Measurements from ENCODE around the gene TFCP2L1.

TFCP2L1 gene

DNA sequence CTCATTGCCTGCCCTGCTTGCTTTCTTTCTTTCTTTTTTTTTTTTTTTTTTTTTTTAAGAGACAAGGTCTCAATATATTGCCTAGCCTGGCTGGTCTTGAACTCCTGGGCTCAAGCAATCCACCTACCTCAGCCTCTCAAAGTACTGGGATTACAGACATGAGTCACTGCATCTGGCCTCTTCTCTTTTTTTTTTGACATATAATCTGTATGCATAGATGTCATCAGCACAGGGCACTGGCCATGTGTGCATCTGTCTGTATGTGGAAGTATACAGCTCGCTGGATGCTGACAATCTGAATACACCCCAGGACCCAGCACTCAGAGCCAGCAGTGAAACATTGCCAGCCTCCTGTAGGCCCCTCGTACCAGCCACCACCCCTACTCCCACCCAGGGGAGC, 49.5 kb downstream of the TFCP2L1 start:
- peaks cover 0 to 36% (median 0%) of the 10 kb centered on the region in 3 experiments for H3K27me3 ChIP-seq (ENCODE audit: control insufficient read depth in 3 of 3, insufficient read depth in 3 of 3, low read depth in 1 of 3, low read length in 3 of 3)
- no peaks in the 10 kb centered on the region for H3K9me3 ChIP-seq (replicated peaks in 1 of 2; ENCODE audit: control insufficient read depth in 2 of 2, insufficient read depth in 1 of 2, low read depth in 1 of 2, low read length in 2 of 2)
- peak overlapping the region; percentile 32 for H3K23ac ChIP-seq (ENCODE audit: low read depth, low read length, poor library complexity)
- no CpG with 5 or more reads among the region's 2 CpGs for WGBS, 2 donors (ENCODE audit: extremely low coverage in 2 of 2, insufficient read length in 2 of 2, insufficient replicate concordance in 1 of 2)
- H3K36me3 ChIP-seq (replicated peaks in 1 of 2; ENCODE audit: control insufficient read depth in 2 of 2, insufficient read depth in 2 of 2, low read length in 2 of 2), result no peaks in the 10 kb centered on the region
- no peak overlapping the region for H4K8ac ChIP-seq (ENCODE audit: low read depth, low read length)
- no peak overlapping the region for H4K91ac ChIP-seq (ENCODE audit: low read depth, low read length, poor library complexity)
- H3K14ac ChIP-seq (ENCODE audit: low read length), result no peak overlapping the region
- H3K4me1 ChIP-seq (ENCODE audit: control insufficient read depth in 2 of 2, insufficient read depth in 1 of 2, low read depth in 1 of 2, low read length in 2 of 2), result no peaks in the 10 kb centered on the region
- no peak overlapping the region for H3K9ac ChIP-seq (ENCODE audit: low read depth, low read length, poor library complexity)
- DNase-seq (ENCODE audit: low spot score), result no peak
- no peak overlapping the region for H2BK12ac ChIP-seq (ENCODE audit: low read length)
- no peak overlapping the region for H2BK120ac ChIP-seq (ENCODE audit: low read depth, low read length)
- no peak overlapping the region for H2BK15ac ChIP-seq (ENCODE audit: low read length)
- no peak overlapping the region for H3K4me2 ChIP-seq (ENCODE audit: insufficient read depth, low read length, poor library complexity, severe bottlenecking)
- H3K79me1 ChIP-seq (ENCODE audit: low read depth, low read length), result no peaks in the 10 kb centered on the region
- no peak overlapping the region for H2AFZ ChIP-seq (ENCODE audit: low read length)
- H2AK5ac ChIP-seq (ENCODE audit: low read depth, low read length), result no peak overlapping the region
- no peak overlapping the region for H3K27ac ChIP-seq (replicated peaks; ENCODE audit: low read length)
- H3K4me3 ChIP-seq (ENCODE audit: low read length in 2 of 2), result no peak overlapping the region
- H2BK5ac ChIP-seq (ENCODE audit: low read length), result no peak overlapping the region
- H3K18ac ChIP-seq (ENCODE audit: low read length), result no peak overlapping the region
- H3K4ac ChIP-seq (ENCODE audit: low read length), result no peak overlapping the region

DNA sequence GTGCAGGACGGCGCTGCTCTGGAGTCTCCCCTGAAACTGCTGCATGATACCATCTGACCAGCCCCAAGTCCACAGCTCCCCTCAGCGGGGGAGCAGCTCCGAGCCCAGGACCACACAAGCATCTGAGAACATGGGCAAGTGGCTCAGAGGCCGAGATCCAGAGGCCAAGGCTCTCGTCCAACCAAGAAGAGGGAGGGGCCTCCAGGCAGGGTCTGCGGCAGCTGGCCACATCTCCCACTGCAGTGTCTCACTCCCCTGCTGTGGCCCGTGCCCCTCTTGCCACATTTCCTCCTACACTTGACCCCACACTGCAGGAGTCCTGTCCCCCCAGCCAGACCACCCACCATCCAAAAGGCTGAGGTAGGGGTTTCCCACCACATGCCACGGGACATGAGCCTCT, 50.2 kb downstream of the TFCP2L1 start:
- Histone ChIP-seq H3K79me1 (ENCODE audit: low read depth, low read length) (no peaks in the 10 kb centered on the region), H3K23ac (ENCODE audit: low read depth, low read length, poor library complexity) (no peak overlapping the region), H3K18ac (ENCODE audit: low read length) (peak overlapping the region; percentile 52), H2BK120ac (ENCODE audit: low read depth, low read length) (no peak overlapping the region), H3K36me3 (replicated peaks in 1 of 2; ENCODE audit: control insufficient read depth in 2 of 2, insufficient read depth in 2 of 2, low read length in 2 of 2) (no peaks in the 10 kb centered on the region), H3K9ac (ENCODE audit: low read depth, low read length, poor library complexity) (no peak overlapping the region), H4K8ac (ENCODE audit: low read depth, low read length) (no peak overlapping the region), H3K4me2 (ENCODE audit: insufficient read depth, low read length, poor library complexity, severe bottlenecking) (no peak overlapping the region), H3K27ac (replicated peaks; ENCODE audit: low read length) (no peak overlapping the region), H3K27me3 (ENCODE audit: control insufficient read depth in 3 of 3, insufficient read depth in 3 of 3, low read depth in 1 of 3, low read length in 3 of 3) (peaks cover 0 to 29% (median 0%) of the 10 kb centered on the region in 3 experiments), H3K4ac (ENCODE audit: low read length) (no peak overlapping the region), H4K91ac (ENCODE audit: low read depth, low read length, poor library complexity) (no peak overlapping the region), H2AK5ac (ENCODE audit: low read depth, low read length) (peak overlapping the region; percentile 52), H3K4me1 (ENCODE audit: control insufficient read depth in 2 of 2, insufficient read depth in 1 of 2, low read depth in 1 of 2, low read length in 2 of 2) (no peaks in the 10 kb centered on the region), H3K9me3 (replicated peaks in 1 of 2; ENCODE audit: control insufficient read depth in 2 of 2, insufficient read depth in 1 of 2, low read depth in 1 of 2, low read length in 2 of 2) (no peaks in the 10 kb centered on the region), H2BK5ac (ENCODE audit: low read length) (peak overlapping the region; percentile 73), H3K14ac (ENCODE audit: low read length) (peak overlapping the region; percentile 38), H2BK15ac (ENCODE audit: low read length) (no peak overlapping the region), H3K4me3 (ENCODE audit: low read length in 2 of 2) (no peak overlapping the region), H2BK12ac (ENCODE audit: low read length) (no peak overlapping the region), H2AFZ (ENCODE audit: low read length) (no peak overlapping the region)
- WGBS, 2 donors (ENCODE audit: extremely low coverage in 2 of 2, insufficient read length in 2 of 2, insufficient replicate concordance in 1 of 2), result no CpG with 5 or more reads among the region's 9 CpGs
- DNase-seq (ENCODE audit: low spot score), result no peak

DNA sequence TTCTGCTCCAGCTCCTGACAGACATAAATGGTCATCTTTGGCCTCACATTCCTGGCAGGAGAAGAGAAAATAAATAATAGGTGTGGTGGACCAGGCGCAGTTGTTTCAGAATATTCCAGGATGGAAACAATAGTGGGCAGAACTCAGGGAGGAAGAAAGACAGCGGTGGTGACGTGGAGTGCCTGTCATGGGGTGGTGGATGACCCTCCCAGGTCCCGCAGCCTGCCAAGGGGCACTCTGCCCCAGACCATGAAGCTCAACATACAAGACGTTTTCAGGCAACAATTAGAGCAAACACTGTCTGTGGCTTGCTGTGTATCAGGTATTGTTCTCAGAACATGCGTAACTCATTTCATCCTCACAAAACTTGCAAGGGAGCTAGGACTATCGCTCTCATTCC, 50.9 kb downstream of the TFCP2L1 start:
- H2BK120ac ChIP-seq (ENCODE audit: low read depth, low read length), result no peak overlapping the region
- no peak overlapping the region for H2AFZ ChIP-seq (ENCODE audit: low read length)
- no peak overlapping the region for H2AK5ac ChIP-seq (ENCODE audit: low read depth, low read length)
- no peak overlapping the region for H3K27ac ChIP-seq (replicated peaks; ENCODE audit: low read length)
- H3K4me2 ChIP-seq (ENCODE audit: insufficient read depth, low read length, poor library complexity, severe bottlenecking), result no peak overlapping the region
- no peaks in the 10 kb centered on the region for H3K4me1 ChIP-seq (ENCODE audit: control insufficient read depth in 2 of 2, insufficient read depth in 1 of 2, low read depth in 1 of 2, low read length in 2 of 2)
- no peak for DNase-seq (ENCODE audit: low spot score)
- H3K79me1 ChIP-seq (ENCODE audit: low read depth, low read length), result no peaks in the 10 kb centered on the region
- WGBS, 2 donors (ENCODE audit: extremely low coverage in 2 of 2, insufficient read length in 2 of 2, insufficient replicate concordance in 1 of 2), result no CpG with 5 or more reads among the region's 7 CpGs
- H3K14ac ChIP-seq (ENCODE audit: low read length), result no peak overlapping the region
- H3K9me3 ChIP-seq (replicated peaks in 1 of 2; ENCODE audit: control insufficient read depth in 2 of 2, insufficient read depth in 1 of 2, low read depth in 1 of 2, low read length in 2 of 2), result no peaks in the 10 kb centered on the region
- H4K91ac ChIP-seq (ENCODE audit: low read depth, low read length, poor library complexity), result no peak overlapping the region
- no peak overlapping the region for H3K9ac ChIP-seq (ENCODE audit: low read depth, low read length, poor library complexity)
- no peak overlapping the region for H3K4me3 ChIP-seq (ENCODE audit: low read length in 2 of 2)
- peaks cover 0 to 22% (median 0%) of the 10 kb centered on the region in 3 experiments for H3K27me3 ChIP-seq (ENCODE audit: control insufficient read depth in 3 of 3, insufficient read depth in 3 of 3, low read depth in 1 of 3, low read length in 3 of 3)
- no peak overlapping the region for H2BK5ac ChIP-seq (ENCODE audit: low read length)
- no peak overlapping the region for H3K4ac ChIP-seq (ENCODE audit: low read length)
- no peak overlapping the region for H4K8ac ChIP-seq (ENCODE audit: low read depth, low read length)
- H2BK12ac ChIP-seq (ENCODE audit: low read length), result no peak overlapping the region
- H2BK15ac ChIP-seq (ENCODE audit: low read length), result no peak overlapping the region
- H3K23ac ChIP-seq (ENCODE audit: low read depth, low read length, poor library complexity), result no peak overlapping the region
- H3K36me3 ChIP-seq (replicated peaks in 1 of 2; ENCODE audit: control insufficient read depth in 2 of 2, insufficient read depth in 2 of 2, low read length in 2 of 2), result no peaks in the 10 kb centered on the region
- H3K18ac ChIP-seq (ENCODE audit: low read length), result no peak overlapping the region

DNA sequence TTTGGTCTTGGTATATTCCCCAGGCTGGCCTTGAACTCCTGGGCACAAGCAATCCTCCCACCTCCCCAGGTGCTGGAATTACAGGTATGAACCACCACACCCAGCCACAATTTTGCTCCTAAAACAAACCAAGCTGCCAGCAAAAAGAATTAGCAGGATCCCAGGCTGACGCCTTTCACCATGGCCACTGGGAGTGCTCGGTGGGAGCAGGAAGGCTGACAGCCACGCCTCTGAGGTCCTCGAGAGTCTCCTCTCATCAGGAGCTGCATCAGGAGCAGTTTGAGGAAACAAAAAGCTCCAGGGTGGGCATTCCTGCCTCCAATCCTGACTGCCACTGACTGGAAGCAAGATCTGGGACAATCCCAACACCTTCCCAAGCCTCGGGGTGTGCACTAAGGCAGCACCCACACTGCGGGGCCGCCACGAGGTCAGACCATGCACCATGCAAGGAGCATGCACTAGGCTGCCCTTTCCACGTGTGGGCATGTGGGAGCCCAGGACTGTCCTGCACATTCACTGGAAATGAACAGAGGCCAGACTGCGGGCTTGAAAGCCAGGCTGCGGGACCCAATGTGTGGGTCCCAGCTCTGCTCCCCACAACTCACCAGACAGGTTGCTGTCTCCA, 51.4 kb downstream of the TFCP2L1 start:
- Histone ChIP-seq H3K36me3 (replicated peaks in 1 of 2; ENCODE audit: control insufficient read depth in 2 of 2, insufficient read depth in 2 of 2, low read length in 2 of 2) (no peaks in the 10 kb centered on the region), H3K4me2 (ENCODE audit: insufficient read depth, low read length, poor library complexity, severe bottlenecking) (no peak overlapping the region), H3K79me1 (ENCODE audit: low read depth, low read length) (no peaks in the 10 kb centered on the region), H3K9ac (ENCODE audit: low read depth, low read length, poor library complexity) (no peak overlapping the region), H2BK120ac (ENCODE audit: low read depth, low read length) (no peak overlapping the region), H4K91ac (ENCODE audit: low read depth, low read length, poor library complexity) (no peak overlapping the region), H3K9me3 (replicated peaks in 1 of 2; ENCODE audit: control insufficient read depth in 2 of 2, insufficient read depth in 1 of 2, low read depth in 1 of 2, low read length in 2 of 2) (no peaks in the 10 kb centered on the region), H2BK5ac (ENCODE audit: low read length) (no peak overlapping the region), H3K4me1 (ENCODE audit: control insufficient read depth in 2 of 2, insufficient read depth in 1 of 2, low read depth in 1 of 2, low read length in 2 of 2) (no peaks in the 10 kb centered on the region), H3K23ac (ENCODE audit: low read depth, low read length, poor library complexity) (no peak overlapping the region), H3K4ac (ENCODE audit: low read length) (no peak overlapping the region), H2BK15ac (ENCODE audit: low read length) (no peak overlapping the region), H3K27me3 (ENCODE audit: control insufficient read depth in 3 of 3, insufficient read depth in 3 of 3, low read depth in 1 of 3, low read length in 3 of 3) (peaks cover 0 to 17% (median 0%) of the 10 kb centered on the region in 3 experiments), H3K27ac (replicated peaks; ENCODE audit: low read length) (no peak overlapping the region), H3K14ac (ENCODE audit: low read length) (no peak overlapping the region), H4K8ac (ENCODE audit: low read depth, low read length) (no peak overlapping the region), H2BK12ac (ENCODE audit: low read length) (no peak overlapping the region), H2AFZ (ENCODE audit: low read length) (no peak overlapping the region), H3K4me3 (ENCODE audit: low read length in 2 of 2) (no peak overlapping the region), H2AK5ac (ENCODE audit: low read depth, low read length) (no peak overlapping the region), H3K18ac (ENCODE audit: low read length) (no peak overlapping the region)
- DNase-seq (ENCODE audit: low spot score), result no peak
- WGBS, 2 donors (ENCODE audit: extremely low coverage in 2 of 2, insufficient read length in 2 of 2, insufficient replicate concordance in 1 of 2), result no CpG with 5 or more reads among the region's 11 CpGs

All from neuronal stem cell (in vitro differentiated cells).